Mesenchymal stem cell (in vitro differentiated cells and primary cell): ENCODE data around the gene ARHGDIG.

Experiments
- DNase-seq: peaks from one replicate; pipeline ENCODE4 v3.0.0-alpha.2; 2013
- H2AFZ ChIP-seq: one replicate; pipeline ENCODE4 v1.6.1; 2013; ENCODE audit warnings: low read depth, mild to moderate bottlenecking, control low read depth, inconsistent platforms, low read length, moderate library complexity
- H2AK5ac ChIP-seq: 2 replicates; pipeline ENCODE4 v1.6.1; 2013; ENCODE audit warnings: low read length, moderate library complexity, mild to moderate bottlenecking, inconsistent platforms; ENCODE audit not compliant: severe bottlenecking
- H2BK120ac ChIP-seq: one replicate; pipeline ENCODE4 v1.6.1; 2013; ENCODE audit warnings: low read depth, mild to moderate bottlenecking, inconsistent platforms, low read length, moderate library complexity
- H2BK12ac ChIP-seq, 2 experiments: one replicate each; pipeline ENCODE4 v1.6.1; 2013; ENCODE audit warnings: inconsistent platforms in 2 of 2, low read length in 2 of 2, mild to moderate bottlenecking in 2 of 2, moderate library complexity in 2 of 2, control low read depth in 1 of 2
- H2BK15ac ChIP-seq: one replicate; pipeline ENCODE4 v1.6.1; 2013; ENCODE audit warnings: mild to moderate bottlenecking, low read depth, inconsistent platforms; ENCODE audit not compliant: poor library complexity, severe bottlenecking
- H2BK5ac ChIP-seq: 2 replicates; pipeline ENCODE4 v1.6.1; 2013; ENCODE audit warnings: low read depth, mild to moderate bottlenecking, low read length, control low read depth, inconsistent platforms; ENCODE audit not compliant: poor library complexity, severe bottlenecking
- H3K14ac ChIP-seq, 2 experiments: one replicate each; pipeline ENCODE4 v1.6.1; 2013; ENCODE audit warnings: inconsistent platforms in 2 of 2, low read length in 2 of 2, control low read depth in 1 of 2, mild to moderate bottlenecking in 1 of 2, moderate library complexity in 1 of 2
- H3K18ac ChIP-seq, 2 experiments: one replicate each; pipeline ENCODE4 v1.6.1; 2013; ENCODE audit warnings: inconsistent platforms in 2 of 2, low read length in 2 of 2, control low read depth in 1 of 2, low read depth in 1 of 2, mild to moderate bottlenecking in 1 of 2
- H3K23ac ChIP-seq, 2 experiments: one replicate each; pipeline ENCODE4 v1.6.1; 2013; ENCODE audit warnings: inconsistent platforms in 2 of 2, low read length in 2 of 2, mild to moderate bottlenecking in 2 of 2, moderate library complexity in 2 of 2, control low read depth in 1 of 2
- H3K27ac ChIP-seq: 2 replicates; pipeline ENCODE4 v1.5.1; 2013; ENCODE audit warnings: mild to moderate bottlenecking, moderate library complexity, low read length, control low read depth, inconsistent platforms; ENCODE audit not compliant: poor library complexity, severe bottlenecking
- H3K27me3 ChIP-seq, 2 experiments: 2 replicates each; pipeline versions ENCODE4 v1.6.1 to v1.7.0; 2013; ENCODE audit warnings: low read length in 2 of 2, mild to moderate bottlenecking in 2 of 2, moderate library complexity in 2 of 2, control low read depth in 1 of 2, inconsistent platforms in 1 of 2; ENCODE audit not compliant: control insufficient read depth in 1 of 2, insufficient read depth in 1 of 2
- H3K36me3 ChIP-seq, 2 experiments: 2 replicates each; pipeline versions ENCODE4 v1.6.1 to v1.7.0; 2013; ENCODE audit warnings: low read length in 2 of 2, control low read depth in 1 of 2, inconsistent platforms in 1 of 2, low read depth in 1 of 2, mild to moderate bottlenecking in 1 of 2; ENCODE audit not compliant: insufficient read depth in 2 of 2, control insufficient read depth in 1 of 2
- H3K4ac ChIP-seq, 2 experiments: one replicate each; pipeline ENCODE4 v1.6.1; 2013; ENCODE audit warnings: inconsistent platforms in 2 of 2, low read length in 2 of 2, mild to moderate bottlenecking in 2 of 2, moderate library complexity in 2 of 2, control low read depth in 1 of 2, low read depth in 1 of 2
- H3K4me1 ChIP-seq: 2 replicates; pipeline ENCODE4 v1.6.1; 2013; ENCODE audit warnings: low read depth, low read length, control low read depth; ENCODE audit not compliant: control insufficient read depth, insufficient read depth
- H3K4me2 ChIP-seq: 2 replicates; pipeline ENCODE4 v1.6.1; 2013; ENCODE audit warnings: low read length, mild to moderate bottlenecking, inconsistent platforms; ENCODE audit not compliant: poor library complexity, severe bottlenecking
- H3K4me3 ChIP-seq, 2 experiments: 2 replicates each; pipeline versions ENCODE4 v1.5.1 to v1.7.0; 2013; ENCODE audit warnings: low read length in 2 of 2, mild to moderate bottlenecking in 2 of 2, control low read depth in 1 of 2, low read depth in 1 of 2; ENCODE audit not compliant: insufficient read depth in 1 of 2
- H3K79me1 ChIP-seq: replicated peaks from 2 replicates; pipeline ENCODE4 v1.6.1; 2013; ENCODE audit warnings: mild to moderate bottlenecking, control low read depth, low read length, inconsistent platforms; ENCODE audit not compliant: poor library complexity, severe bottlenecking
- H3K9ac ChIP-seq: 2 replicates; pipeline ENCODE4 v1.7.0; 2013; ENCODE audit warnings: mild to moderate bottlenecking, low read length, moderate library complexity
- H3K9me3 ChIP-seq: 2 replicates; pipeline ENCODE4 v1.7.0; 2013; ENCODE audit warnings: mild to moderate bottlenecking, low read length; ENCODE audit not compliant: control insufficient read depth
- H4K8ac ChIP-seq: one replicate; pipeline ENCODE4 v1.6.1; 2013; ENCODE audit warnings: inconsistent platforms, mild to moderate bottlenecking, low read length, moderate library complexity
- H4K91ac ChIP-seq: one replicate; pipeline ENCODE4 v1.6.1; 2013; ENCODE audit warnings: mild to moderate bottlenecking, low read length, inconsistent platforms
- WGBS: methylation state at CpG from one replicate; pipeline ENCODE4 v1.1.7; 2013; ENCODE audit warnings: mixed read lengths; 5-methylcytosine and 5-hydroxymethylcytosine counted together

ARHGDIG gene

GRCh38 chr16:296806-297510 lies 16.6 kb downstream of the ARHGDIG start:
- Histone ChIP-seq H2BK120ac (no peak overlapping the region), H3K4me1 (peaks cover 17% of the 10 kb centered on the region), H4K8ac (no peak overlapping the region), H3K27ac (no peak overlapping the region), H4K91ac (no peak overlapping the region), H2BK12ac (no peak overlapping the region), H3K4ac (no peak overlapping the region), H3K18ac (no peak overlapping the region), H3K36me3 (peaks cover 26 to 53% of the 10 kb centered on the region in 2 experiments), H3K27me3 (no peaks in the 10 kb centered on the region), H2BK5ac (no peak overlapping the region), H3K9me3 (no peaks in the 10 kb centered on the region), H2BK15ac (no peak overlapping the region), H3K79me1 (peaks cover 14% of the 10 kb centered on the region), H2AK5ac (no peak overlapping the region), H3K4me3 (no peak overlapping the region), H3K14ac (no peak overlapping the region), H3K23ac (no peak overlapping the region), H3K9ac (no peak overlapping the region), H2AFZ (no peak overlapping the region), H3K4me2 (no peak overlapping the region)
- no peak for DNase-seq
- WGBS: 95% methylated on average over 37 of the region's 37 CpGs

DNA sequence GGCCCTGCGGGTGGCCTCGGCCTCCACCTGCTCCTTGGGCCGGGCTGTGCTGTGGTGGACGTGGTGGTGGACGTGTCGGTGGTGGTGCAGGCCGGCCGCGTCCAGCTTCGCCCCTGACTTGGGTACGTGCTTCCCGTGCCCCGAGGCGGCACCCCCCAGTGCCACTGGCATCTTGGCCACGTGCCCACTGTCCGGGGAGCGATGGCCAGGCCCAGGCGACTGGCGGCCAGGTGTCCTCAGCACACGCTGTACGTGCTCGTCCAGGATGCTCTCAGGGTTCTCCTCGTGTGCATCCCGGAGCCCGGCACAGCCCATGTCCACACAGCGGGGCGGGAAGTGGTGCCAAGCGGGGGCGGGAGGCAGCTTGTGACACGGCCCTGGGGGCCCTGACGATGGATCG lies 17.4 kb downstream of the ARHGDIG start:
- Histone ChIP-seq H3K4ac (no peak overlapping the region), H3K27me3 (no peaks in the 10 kb centered on the region), H3K9ac (no peak overlapping the region), H3K4me1 (peaks cover 17% of the 10 kb centered on the region), H4K8ac (no peak overlapping the region), H3K18ac (no peak overlapping the region), H2BK15ac (no peak overlapping the region), H3K14ac (no peak overlapping the region), H3K79me1 (peaks cover 19% of the 10 kb centered on the region), H2AK5ac (no peak overlapping the region), H2BK5ac (no peak overlapping the region), H3K4me2 (no peak overlapping the region), H3K23ac (no peak overlapping the region), H3K9me3 (no peaks in the 10 kb centered on the region), H4K91ac (no peak overlapping the region), H2BK120ac (no peak overlapping the region), H3K27ac (no peak overlapping the region), H3K36me3 (peaks cover 29 to 52% of the 10 kb centered on the region in 2 experiments), H2BK12ac (no peak overlapping the region), H3K4me3 (no peak overlapping the region), H2AFZ (no peak overlapping the region)
- DNase-seq: no peak
- 96% methylated on average over 32 of the region's 32 CpGs for WGBS

GRCh38 chr16:301235-301634 lies 20.8 kb downstream of the ARHGDIG start:
- WGBS: 100% methylated on average over 3 of the region's 6 CpGs
- no peak overlapping the region for H2BK15ac ChIP-seq
- no peak overlapping the region for H2BK5ac ChIP-seq

GRCh38 chr16:301950-302349 lies 21.6 kb downstream of the ARHGDIG start:
- no peak overlapping the region for H3K4ac ChIP-seq
- no peak overlapping the region for H2AK5ac ChIP-seq
- H3K9me3 ChIP-seq: no peaks in the 10 kb centered on the region
- H2BK120ac ChIP-seq: no peak overlapping the region
- 96% methylated on average over 13 of the region's 13 CpGs for WGBS
- no peak overlapping the region for H3K27ac ChIP-seq
- H3K36me3 ChIP-seq: peaks cover 41 to 57% of the 10 kb centered on the region in 2 experiments
- no peaks in the 10 kb centered on the region for H3K27me3 ChIP-seq
- no peak overlapping the region for H2AFZ ChIP-seq
- peaks cover 32% of the 10 kb centered on the region for H3K79me1 ChIP-seq
- no peak overlapping the region for H3K4me2 ChIP-seq
- H2BK15ac ChIP-seq: peak overlapping the region; percentile 13
- H4K91ac ChIP-seq: no peak overlapping the region
- H3K9ac ChIP-seq: no peak overlapping the region
- H4K8ac ChIP-seq: no peak overlapping the region
- H3K18ac ChIP-seq: no peak overlapping the region
- no peak overlapping the region for H3K14ac ChIP-seq
- H2BK12ac ChIP-seq: no peak overlapping the region
- no peak overlapping the region for H3K4me3 ChIP-seq
- peaks cover 11% of the 10 kb centered on the region for H3K4me1 ChIP-seq
- DNase-seq: no peak
- H3K23ac ChIP-seq: no peak overlapping the region
- no peak overlapping the region for H2BK5ac ChIP-seq

More at GRCh38 chr16:301235-301634, 20.8 kb downstream of the ARHGDIG start:
- Histone ChIP-seq H2AFZ (no peak overlapping the region), H3K4me1 (peaks cover 16% of the 10 kb centered on the region), H3K4me2 (no peak overlapping the region), H2BK12ac (no peak overlapping the region), H3K36me3 (peaks cover 41 to 57% of the 10 kb centered on the region in 2 experiments), H3K14ac (no peak overlapping the region), H4K91ac (no peak overlapping the region), H4K8ac (no peak overlapping the region), H2BK120ac (no peak overlapping the region), H3K4me3 (no peak overlapping the region), H3K9me3 (no peaks in the 10 kb centered on the region), H3K9ac (no peak overlapping the region), H3K18ac (no peak overlapping the region), H3K27ac (no peak overlapping the region), H3K27me3 (no peaks in the 10 kb centered on the region), H2AK5ac (no peak overlapping the region), H3K79me1 (peaks cover 32% of the 10 kb centered on the region), H3K23ac (no peak overlapping the region), H3K4ac (no peak overlapping the region)
- DNase-seq: no peak
